Neuronal stem cell (in vitro differentiated cells): ENCODE results near the gene CACNB4.
"Not testable (repeated sequence)": the region's sequence is repeated elsewhere in the genome, so short reads cannot be mapped to it uniquely, and the experiment has no call there.

Source experiments
- DNase-seq: peaks from one replicate; pipeline ENCODE4 v3.0.0-alpha.2; 2013; ENCODE audit warnings: low spot score
- H2AFZ ChIP-seq: one replicate; pipeline ENCODE4 v1.6.1; 2013; ENCODE audit warnings: mild to moderate bottlenecking, low read length, inconsistent platforms
- H2AK5ac ChIP-seq: 2 replicates; pipeline ENCODE4 v1.6.1; 2013; ENCODE audit warnings: low read depth, mild to moderate bottlenecking, inconsistent platforms, low read length, moderate library complexity, mixed read lengths
- H2BK120ac ChIP-seq: 2 replicates; pipeline ENCODE4 v1.6.1; 2013; ENCODE audit warnings: low read depth, mild to moderate bottlenecking, inconsistent platforms, low read length, moderate library complexity, mixed read lengths
- H2BK12ac ChIP-seq: one replicate; pipeline ENCODE4 v1.6.1; 2013; ENCODE audit warnings: low read length, inconsistent platforms
- H2BK15ac ChIP-seq: 2 replicates; pipeline ENCODE4 v1.6.1; 2013; ENCODE audit warnings: mild to moderate bottlenecking, low read length, inconsistent platforms, mixed read lengths
- H2BK5ac ChIP-seq: one replicate; pipeline ENCODE4 v1.6.1; 2013; ENCODE audit warnings: inconsistent platforms, mild to moderate bottlenecking, low read length, moderate library complexity
- H3K14ac ChIP-seq: one replicate; pipeline ENCODE4 v1.6.1; 2013; ENCODE audit warnings: low read length, inconsistent platforms
- H3K18ac ChIP-seq: 2 replicates; pipeline ENCODE4 v1.6.1; 2013; ENCODE audit warnings: low read length, inconsistent platforms
- H3K23ac ChIP-seq: 2 replicates; pipeline ENCODE4 v1.6.1; 2013; ENCODE audit warnings: low read depth, mild to moderate bottlenecking, mixed read lengths, low read length, inconsistent platforms; ENCODE audit not compliant: poor library complexity
- H3K27ac ChIP-seq: replicated peaks from 3 replicates; pipeline ENCODE4 v1.5.1; 2013; ENCODE audit warnings: low read length, inconsistent platforms
- H3K27me3 ChIP-seq, 3 experiments: 2 replicates each; pipeline ENCODE4 v1.6.1; 2013; ENCODE audit warnings: low read length in 3 of 3, mild to moderate bottlenecking in 2 of 3, inconsistent platforms in 1 of 3, low read depth in 1 of 3, mixed read lengths in 1 of 3, moderate library complexity in 1 of 3; ENCODE audit not compliant: control insufficient read depth in 3 of 3, insufficient read depth in 3 of 3
- H3K36me3 ChIP-seq, 2 donors: replicated peaks in 1 of 2; 2 replicates each; pipeline ENCODE4 v1.6.1; 2013; ENCODE audit warnings: low read length in 2 of 2; ENCODE audit not compliant: control insufficient read depth in 2 of 2, insufficient read depth in 2 of 2
- H3K4ac ChIP-seq: 2 replicates; pipeline ENCODE4 v1.6.1; 2013; ENCODE audit warnings: inconsistent platforms, mild to moderate bottlenecking, low read length, moderate library complexity
- H3K4me1 ChIP-seq, 2 donors: 1 replicate in 1 of 2; 2 replicates in 1 of 2; pipeline ENCODE4 v1.6.1; 2013; ENCODE audit warnings: low read length in 2 of 2, low read depth in 1 of 2; ENCODE audit not compliant: control insufficient read depth in 2 of 2, insufficient read depth in 1 of 2
- H3K4me2 ChIP-seq: one replicate; pipeline ENCODE4 v1.6.1; 2013; ENCODE audit warnings: mild to moderate bottlenecking, low read length, inconsistent platforms; ENCODE audit not compliant: insufficient read depth, poor library complexity, severe bottlenecking
- H3K4me3 ChIP-seq, 2 donors: 2 replicates each; pipeline ENCODE4 v1.5.1; 2013; ENCODE audit warnings: low read length in 2 of 2, mild to moderate bottlenecking in 2 of 2, inconsistent platforms in 1 of 2, moderate library complexity in 1 of 2
- H3K79me1 ChIP-seq: one replicate; pipeline ENCODE4 v1.6.1; 2013; ENCODE audit warnings: low read depth, mild to moderate bottlenecking, inconsistent platforms, low read length, moderate library complexity
- H3K9ac ChIP-seq: one replicate; pipeline ENCODE4 v1.6.1; 2013; ENCODE audit warnings: mild to moderate bottlenecking, low read depth, low read length, inconsistent platforms; ENCODE audit not compliant: poor library complexity
- H3K9me3 ChIP-seq, 2 donors: replicated peaks in 1 of 2; 2 replicates each; pipeline versions ENCODE3 to v1.6.1; 2013; ENCODE audit warnings: low read length in 2 of 2, mild to moderate bottlenecking in 2 of 2, inconsistent platforms in 1 of 2, low read depth in 1 of 2, mixed read lengths in 1 of 2, moderate library complexity in 1 of 2; ENCODE audit not compliant: control insufficient read depth in 2 of 2, insufficient read depth in 1 of 2
- H4K8ac ChIP-seq: one replicate; pipeline ENCODE4 v1.6.1; 2013; ENCODE audit warnings: low read depth, mild to moderate bottlenecking, inconsistent platforms, low read length, moderate library complexity
- H4K91ac ChIP-seq: one replicate; pipeline ENCODE4 v1.6.1; 2013; ENCODE audit warnings: low read length, low read depth, mild to moderate bottlenecking, inconsistent platforms; ENCODE audit not compliant: poor library complexity
- WGBS, 2 donors: extraction: QIAGEN DNeasy Blood & Tissue Kit; methylation state at CpG; one replicate each; pipeline ENCODE4 v1.1.7; 2013; ENCODE audit warnings: missing lambda C conversion rate in 2 of 2, mixed read lengths in 1 of 2; ENCODE audit not compliant: insufficient read length in 2 of 2, insufficient replicate concordance in 1 of 2; ENCODE audit errors: extremely low coverage in 2 of 2; 5-methylcytosine and 5-hydroxymethylcytosine counted together

Gene CACNB4

GRCh38 chr2:152031747-152032306 is 67.0 kb downstream of the CACNB4 start:
- Histone ChIP-seq H3K79me1 (no peaks in the 10 kb centered on the region), H4K91ac (no peak overlapping the region), H3K18ac (no peak overlapping the region), H3K14ac (no peak overlapping the region), H3K27me3 (peaks cover 0 to 13% (median 0%) of the 10 kb centered on the region in 3 experiments), H3K9ac (no peak overlapping the region), H3K27ac (no peak overlapping the region), H3K4ac (no peak overlapping the region), H4K8ac (no peak overlapping the region), H3K4me3 (no peak overlapping the region), H2BK12ac (no peak overlapping the region), H2AFZ (no peak overlapping the region), H3K23ac (no peak overlapping the region), H3K4me2 (no peak overlapping the region), H2BK120ac (no peak overlapping the region), H3K9me3 (no peaks in the 10 kb centered on the region), H3K36me3 (no peaks in the 10 kb centered on the region), H2BK5ac (no peak overlapping the region), H2BK15ac (no peak overlapping the region), H2AK5ac (no peak overlapping the region), H3K4me1 (peaks cover 0 to 3% of the 10 kb centered on the region in 2 donors)
- no CpG with 5 or more reads among the region's 7 CpGs for WGBS, 2 donors
- no peak for DNase-seq

- peaks cover 0 to 13% (median 0%) of the 10 kb centered on the region in 3 experiments for H3K27me3 ChIP-seq
- not testable (repeated sequence) for H3K9ac ChIP-seq, H2BK15ac ChIP-seq
These were observed 68.1 kb downstream of the CACNB4 start for GRCh38 chr2:152030596-152031328.

GRCh38 chr2:152028182-152028862 is 70.5 kb downstream of the CACNB4 start:
- no CpG with 5 or more reads among the region's 5 CpGs for WGBS, 2 donors
- no peak overlapping the region for H2BK5ac ChIP-seq

More at GRCh38 chr2:152030596-152031328, 68.1 kb downstream of the CACNB4 start:
- not testable (repeated sequence) for H3K4me3 ChIP-seq, H3K4me1 ChIP-seq, H2BK12ac ChIP-seq, H3K9me3 ChIP-seq, H4K8ac ChIP-seq, H2BK5ac ChIP-seq, H3K79me1 ChIP-seq, H3K14ac ChIP-seq, H4K91ac ChIP-seq, H3K4me2 ChIP-seq, H2AFZ ChIP-seq, H3K18ac ChIP-seq, H3K36me3 ChIP-seq, H3K23ac ChIP-seq, H2BK120ac ChIP-seq, DNase-seq, H2AK5ac ChIP-seq, H3K4ac ChIP-seq, H3K27ac ChIP-seq
- WGBS, 2 donors: no CpG with 5 or more reads among the region's 4 CpGs

GRCh38 chr2:152025678-152026287 is 73.1 kb downstream of the CACNB4 start:
- Histone ChIP-seq H4K91ac (no peak overlapping the region), H3K4ac (no peak overlapping the region), H2BK15ac (no peak overlapping the region), H2AK5ac (no peak overlapping the region), H3K23ac (no peak overlapping the region), H3K9ac (no peak overlapping the region), H3K4me1 (no peaks in the 10 kb centered on the region), H3K4me3 (peak overlapping the region in 1 of 2 donors; percentile 23), H2BK5ac (no peak overlapping the region), H3K27me3 (no peaks in the 10 kb centered on the region), H3K4me2 (peak overlapping the region; percentile 52), H4K8ac (no peak overlapping the region), H3K14ac (no peak overlapping the region), H2BK120ac (no peak overlapping the region), H3K79me1 (no peaks in the 10 kb centered on the region), H2BK12ac (no peak overlapping the region), H3K9me3 (no peaks in the 10 kb centered on the region), H3K27ac (no peak overlapping the region), H3K18ac (no peak overlapping the region), H2AFZ (peak overlapping the region; percentile 50), H3K36me3 (no peaks in the 10 kb centered on the region)
- peak; percentile 78 for DNase-seq
- no CpG with 5 or more reads among the region's 15 CpGs for WGBS, 2 donors

More at GRCh38 chr2:152028182-152028862, 70.5 kb downstream of the CACNB4 start:
- no peak overlapping the region for H3K18ac ChIP-seq
- H3K9me3 ChIP-seq: no peaks in the 10 kb centered on the region
- H2BK12ac ChIP-seq: no peak overlapping the region
- no peak overlapping the region for H4K8ac ChIP-seq
- no peak overlapping the region for H2BK15ac ChIP-seq
- H3K4me3 ChIP-seq: no peak overlapping the region
- no peak overlapping the region for H3K9ac ChIP-seq
- H3K4me2 ChIP-seq: no peak overlapping the region
- H3K27ac ChIP-seq: no peak overlapping the region
- H3K23ac ChIP-seq: no peak overlapping the region
- H3K4me1 ChIP-seq: no peaks in the 10 kb centered on the region
- no peak overlapping the region for H2AFZ ChIP-seq
- H3K14ac ChIP-seq: no peak overlapping the region
- no peaks in the 10 kb centered on the region for H3K79me1 ChIP-seq
- H2BK120ac ChIP-seq: no peak overlapping the region
- DNase-seq: no peak
- no peak overlapping the region for H3K4ac ChIP-seq
- no peaks in the 10 kb centered on the region for H3K36me3 ChIP-seq
- H3K27me3 ChIP-seq: peaks cover 0 to 4% (median 0%) of the 10 kb centered on the region in 3 experiments
- no peak overlapping the region for H4K91ac ChIP-seq
- H2AK5ac ChIP-seq: no peak overlapping the region
